ENCODE data around the gene CHTOP. TPM values are rescaled to one million over a fixed set of nuclear protein-coding genes. Genes with fewer than 3 reads are reported as not detected.
A peak's percentile ranks its signal among the peaks of the same experiment; 100 is the strongest.

CHTOP gene
- total RNA-seq, 2 experiments from 2014 or later, result 70.9 to 107 TPM

DNA sequence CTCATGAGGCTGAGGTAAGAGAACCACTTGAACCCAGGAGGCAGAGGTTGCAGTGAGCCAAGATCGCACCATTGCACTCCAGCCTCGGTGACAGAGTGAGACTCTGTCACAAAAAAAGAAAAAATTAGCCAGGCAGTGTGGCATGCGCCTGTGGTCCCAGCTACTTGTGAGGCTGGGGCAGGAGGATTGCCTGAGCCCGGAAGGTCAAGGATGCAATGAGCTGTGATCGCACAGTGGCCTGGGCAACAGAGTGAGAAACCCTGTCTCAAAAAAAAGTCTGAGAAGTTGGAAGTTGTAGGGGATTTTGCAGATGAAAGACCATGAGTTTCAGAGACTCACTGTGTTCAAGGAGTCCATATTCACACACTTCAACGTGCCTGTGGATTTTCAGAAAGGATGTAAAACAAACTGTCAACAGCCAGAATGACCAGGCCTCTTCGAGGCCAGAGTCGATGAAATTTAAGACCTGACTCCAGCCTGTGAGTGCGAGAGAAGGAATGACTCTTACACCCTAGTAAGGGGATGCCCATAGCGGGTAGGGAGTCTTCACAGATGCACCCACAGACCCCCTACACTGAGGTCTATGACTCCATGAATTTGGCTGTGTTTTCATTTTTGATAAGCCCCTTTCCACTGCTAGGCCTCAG lies 8.8 kb upstream of the CHTOP start:
- Histone ChIP-seq H3K79me2 (ENCODE audit: insufficient read depth, low read depth, low read length) (no peaks in the 10 kb centered on the region), H3K9me3 (ENCODE audit: low read length) (no peaks in the 10 kb centered on the region), H3K27ac (ENCODE audit: low read depth, low read length, poor library complexity, severe bottlenecking) (no peak overlapping the region), H4K20me1 (ENCODE audit: insufficient read depth, low read length) (no peaks in the 10 kb centered on the region), H3K36me3 (ENCODE audit: insufficient read depth, low read length) (no peaks in the 10 kb centered on the region), H3K4me3 (ENCODE audit: low read depth, low read length, poor library complexity, severe bottlenecking) (no peak overlapping the region), H3K4me2 (ENCODE audit: low read length) (no peak overlapping the region), H3K9me2 (ENCODE audit: insufficient read depth, low read length) (no peaks in the 10 kb centered on the region), H2AFZ (ENCODE audit: low read length) (no peak overlapping the region), H3K4me1 (ENCODE audit: insufficient read depth, low read length, poor library complexity, severe bottlenecking) (peaks cover 22% of the 10 kb centered on the region)
- ChIA-PET CTCF (ENCODE audit: unreplicated experiment) (no interaction called here), POLR2A (no interaction called here)
- no peak for DNase-seq (ENCODE audit: low spot score)
- no TSS peak for BruUV-seq (replicated peaks)
- TF ChIP-seq CTCF (conservative IDR thresholded peaks at IDR 0.05; ENCODE audit: low read length) (no peak), EZH2phosphoT487 (IDR thresholded peaks at IDR 0.05; ENCODE audit: borderline replicate concordance, low read depth, low read length) (no peak)
- intact Hi-C loops (cut with micrococcal nuclease; ENCODE audit: unreplicated experiment), result no loop called here

- TF ChIP-seq EZH2phosphoT487 (IDR thresholded peaks at IDR 0.05; ENCODE audit: borderline replicate concordance, low read depth, low read length), result no peak
- TF ChIP-seq CTCF (conservative IDR thresholded peaks at IDR 0.05; ENCODE audit: low read length), result no peak
- Histone ChIP-seq H3K4me3 (ENCODE audit: low read depth, low read length, poor library complexity, severe bottlenecking) (no peak overlapping the region), H3K9me2 (ENCODE audit: insufficient read depth, low read length) (no peaks in the 10 kb centered on the region), H3K79me2 (ENCODE audit: insufficient read depth, low read depth, low read length) (no peaks in the 10 kb centered on the region), H4K20me1 (ENCODE audit: insufficient read depth, low read length) (no peaks in the 10 kb centered on the region), H3K4me1 (ENCODE audit: insufficient read depth, low read length, poor library complexity, severe bottlenecking) (peaks cover 22% of the 10 kb centered on the region), H3K9me3 (ENCODE audit: low read length) (no peaks in the 10 kb centered on the region), H2AFZ (ENCODE audit: low read length) (no peak overlapping the region), H3K4me2 (ENCODE audit: low read length) (peak overlapping the region; percentile 39; the same call in 1 of the 2 replicates), H3K36me3 (ENCODE audit: insufficient read depth, low read length) (no peaks in the 10 kb centered on the region), H3K27ac (ENCODE audit: low read depth, low read length, poor library complexity, severe bottlenecking) (no peak overlapping the region)
- POLR2A ChIA-PET, result interaction anchor here (0.7 to 1.2 kb wide), 4 partner anchors 8 to 29 kb away, joined by 3 to 4 read pairs (median 3); no protein-coding TSS in a partner anchor
- DNase-seq (ENCODE audit: low spot score), result no peak
- CTCF ChIA-PET (ENCODE audit: unreplicated experiment), result no interaction called here
- no TSS peak for BruUV-seq (replicated peaks)
- intact Hi-C loops (cut with micrococcal nuclease; ENCODE audit: unreplicated experiment), result no loop called here
Measured at GRCh38 chr1:153626477-153626903, 7.4 kb upstream of the CHTOP start.

Data from OCI-LY7 (cell line).